H1 (cell line): ENCODE results near the gene UNC80. TPM values are rescaled to one million over a fixed set of nuclear protein-coding genes. Genes with fewer than 3 reads are reported as not detected.

Experiments used
- CTCF ChIA-PET: fragments of 300-600 bp; sonication (Branson Sonifier 250); formaldehyde crosslinking; loops from one replicate; lab custom pipeline; 2021; ENCODE audit not compliant: partially characterized antibody; lab: Charles Lee
- POLR2A ChIA-PET: fragments of 300-600 bp; sonication (Branson Sonifier 250); formaldehyde crosslinking; loops from one replicate; lab custom pipeline; 2021; ENCODE audit warnings: inconsistent platforms; ENCODE audit not compliant: partially characterized antibody; lab: Charles Lee
- DNase-seq, 2 experiments: peaks; one replicate each; pipeline versions ENCODE4 v3.0.0 to v3.0.0-alpha.2; 2010 to 2022; ENCODE audit warnings: low spot score in 2 of 2, low read depth in 1 of 2, mixed read lengths in 1 of 2
- FAIRE-seq: peaks from 2 replicates; lab custom pipeline; 2011; peaks lifted over from hg19 to GRCh38; lab: Jason Lieb, UNC
- H2AFZ ChIP-seq: 2 replicates; pipeline ENCODE4 v1.8.1; 2012; ENCODE audit warnings: low read length, inconsistent platforms
- H2AK5ac ChIP-seq: 2 replicates; pipeline ENCODE4 v1.6.1; 2013; ENCODE audit warnings: low read depth, low read length
- H2BK120ac ChIP-seq: replicated peaks from 2 replicates; pipeline ENCODE3; 2013; ENCODE audit warnings: low read depth, low read length, inconsistent platforms
- H2BK12ac ChIP-seq: 2 replicates; pipeline ENCODE4 v1.6.1; 2013; ENCODE audit warnings: low read depth, low read length
- H2BK15ac ChIP-seq: 2 replicates; pipeline ENCODE4 v1.6.1; 2013; ENCODE audit warnings: low read length
- H2BK20ac ChIP-seq: 2 replicates; pipeline ENCODE4 v1.6.1; 2013; ENCODE audit warnings: low read length
- H2BK5ac ChIP-seq: 2 replicates; pipeline ENCODE4 v1.6.1; 2013; ENCODE audit warnings: low read depth, low read length
- H3K14ac ChIP-seq: 2 replicates; pipeline ENCODE4 v1.6.1; 2013; ENCODE audit warnings: inconsistent platforms; ENCODE audit not compliant: insufficient read length
- H3K18ac ChIP-seq: 2 replicates; pipeline ENCODE4 v1.6.1; 2013; ENCODE audit warnings: low read length; ENCODE audit errors: extremely low read depth
- H3K23ac ChIP-seq: 2 replicates; pipeline ENCODE4 v1.6.1; 2013; ENCODE audit warnings: inconsistent platforms; ENCODE audit not compliant: insufficient read length
- H3K23me2 ChIP-seq: 2 replicates; pipeline ENCODE4 v1.6.1; 2013; ENCODE audit warnings: low read depth, low read length
- H3K27ac ChIP-seq: 2 replicates; pipeline ENCODE4 v1.6.1; 2011; ENCODE audit warnings: low read depth, low read length, inconsistent platforms
- H3K27me3 ChIP-seq, 4 experiments: replicated peaks in 1 of 4; 1 replicate in 1 of 4; 2 replicates in 3 of 4; pipeline versions ENCODE4 v1.6.1 to v1.8.1; 2011 to 2013; ENCODE audit warnings: low read length in 3 of 4, mild to moderate bottlenecking in 3 of 4, inconsistent platforms in 2 of 4, mixed read lengths in 2 of 4, moderate library complexity in 1 of 4; ENCODE audit not compliant: control insufficient read depth in 3 of 4, insufficient read depth in 3 of 4; ENCODE audit errors: extremely low read depth in 1 of 4
- H3K36me3 ChIP-seq, 4 experiments: 2 replicates each; pipeline versions ENCODE4 v1.6.1 to v1.8.1; 2011 to 2013; ENCODE audit warnings: mild to moderate bottlenecking in 4 of 4, low read length in 3 of 4, moderate library complexity in 2 of 4, control low read depth in 1 of 4, inconsistent platforms in 1 of 4; ENCODE audit not compliant: insufficient read depth in 4 of 4, control insufficient read depth in 2 of 4
- H3K4ac ChIP-seq: replicated peaks from 2 replicates; pipeline ENCODE3; 2013; ENCODE audit warnings: low read length, low read depth, mixed read lengths, inconsistent platforms; ENCODE audit not compliant: insufficient read length
- H3K4me1 ChIP-seq, 4 experiments: replicated peaks in 1 of 4; 1 replicate in 1 of 4; 2 replicates in 3 of 4; pipeline versions ENCODE4 v1.6.1 to v1.8.1; 2011 to 2013; ENCODE audit warnings: low read length in 3 of 4, inconsistent platforms in 2 of 4, mixed read lengths in 1 of 4; ENCODE audit not compliant: insufficient read depth in 4 of 4, control insufficient read depth in 3 of 4
- H3K4me2 ChIP-seq, 2 experiments: 2 replicates each; pipeline versions ENCODE4 v1.6.1 to v1.8.1; 2011 to 2013; ENCODE audit warnings: low read depth in 2 of 2, low read length in 2 of 2, control low read depth in 1 of 2, inconsistent platforms in 1 of 2, mild to moderate bottlenecking in 1 of 2; ENCODE audit not compliant: insufficient read depth in 1 of 2
- H3K4me3 ChIP-seq, 4 experiments: fragments of 200-600, 300-600 bp in 1 of 4; sonication (generic), shearing (Covaris generic), sonication (Bioruptor Twin) in 1 of 4; 2 replicates each; pipeline versions ENCODE4 v1.5.1 to v1.8.1; 2011 to 2016; ENCODE audit warnings: low read length in 4 of 4, low read depth in 3 of 4, control low read depth in 2 of 4, inconsistent platforms in 2 of 4, mild to moderate bottlenecking in 2 of 4, mixed read lengths in 1 of 4, moderate library complexity in 1 of 4; ENCODE audit not compliant: insufficient read depth in 2 of 4; ENCODE audit errors: extremely low read depth in 1 of 4
- H3K56ac ChIP-seq: replicated peaks from 2 replicates; pipeline ENCODE3; 2013; ENCODE audit warnings: low read depth, mild to moderate bottlenecking, mixed read lengths, low read length, inconsistent platforms; ENCODE audit not compliant: insufficient read length
- H3K79me1 ChIP-seq: 2 replicates; pipeline ENCODE4 v1.6.1; 2013; ENCODE audit warnings: low read depth, low read length, control low read depth
- H3K79me2 ChIP-seq, 2 experiments: 2 replicates each; pipeline versions ENCODE4 v1.6.1 to v1.8.1; 2012 to 2013; ENCODE audit warnings: low read length in 2 of 2, mild to moderate bottlenecking in 2 of 2, inconsistent platforms in 1 of 2; ENCODE audit not compliant: insufficient read depth in 2 of 2, control insufficient read depth in 1 of 2
- H3K9ac ChIP-seq, 4 experiments: replicated peaks in 1 of 4; 1 replicate in 1 of 4; 2 replicates in 3 of 4; pipeline versions ENCODE4 v1.6.1 to v1.8.1; 2011 to 2013; ENCODE audit warnings: low read depth in 3 of 4, low read length in 3 of 4, control low read depth in 2 of 4, mild to moderate bottlenecking in 2 of 4, moderate library complexity in 2 of 4, inconsistent platforms in 1 of 4; ENCODE audit errors: extremely low read depth in 1 of 4
- H3K9me3 ChIP-seq, 2 experiments: 2 replicates each; pipeline versions ENCODE4 v1.6.1 to v1.8.1; 2012 to 2013; ENCODE audit warnings: mild to moderate bottlenecking in 2 of 2, moderate library complexity in 2 of 2, control low read depth in 1 of 2, inconsistent platforms in 1 of 2, low read depth in 1 of 2, low read length in 1 of 2, mixed read lengths in 1 of 2; ENCODE audit not compliant: insufficient read depth in 2 of 2
- H4K20me1 ChIP-seq, 2 experiments: replicated peaks in 1 of 2; 2 replicates each; pipeline versions ENCODE3 to v1.8.1; 2011 to 2013; ENCODE audit warnings: inconsistent platforms in 2 of 2, low read length in 2 of 2, mild to moderate bottlenecking in 1 of 2; ENCODE audit not compliant: insufficient read depth in 2 of 2, control insufficient read depth in 1 of 2
- H4K5ac ChIP-seq: 2 replicates; pipeline ENCODE4 v1.6.1; 2013; ENCODE audit warnings: low read length, low read depth, mixed read lengths, inconsistent platforms; ENCODE audit not compliant: insufficient read length
- H4K8ac ChIP-seq: 2 replicates; pipeline ENCODE4 v1.8.0; 2013; ENCODE audit warnings: mild to moderate bottlenecking, moderate library complexity, low read length, inconsistent platforms; ENCODE audit not compliant: insufficient read depth; ENCODE audit errors: extremely low read depth
- H4K91ac ChIP-seq: replicated peaks from 2 replicates; pipeline ENCODE3; 2013; ENCODE audit warnings: low read length, mixed read lengths, inconsistent platforms; ENCODE audit not compliant: insufficient read length
- HDAC6 ChIP-seq: IDR thresholded peaks from one replicate; pipeline ENCODE4 v1.7.1; 2012; ENCODE audit warnings: low read depth, mild to moderate bottlenecking, inconsistent platforms, low read length, moderate library complexity
- TEAD4 ChIP-seq: IDR thresholded peaks from 2 replicates; pipeline ENCODE4 v1.6.1; 2012; ENCODE audit warnings: low read depth, low read length, inconsistent platforms, mixed read lengths
- WGBS, 2 experiments: shearing (Covaris generic) in 1 of 2; methylation state at CpG; one replicate each; pipeline versions ENCODE4 v1.1.6 to v1.1.7; 2013 to 2015; ENCODE audit warnings: low lambda C conversion rate in 2 of 2, mixed read lengths in 2 of 2, inconsistent platforms in 1 of 2, low coverage in 1 of 2, missing lambda C conversion rate in 1 of 2; ENCODE audit not compliant: insufficient replicate concordance in 2 of 2, insufficient coverage in 1 of 2, insufficient read length in 1 of 2; ENCODE audit errors: extremely low coverage in 1 of 2, missing lambda C conversion rate in 1 of 2; 5-methylcytosine and 5-hydroxymethylcytosine counted together
- polyA plus RNA-seq, 7 experiments: library from polyadenylated mRNA; depleted of rRNA in 3 of 7; stranded (reverse) in 5 of 7; unstranded in 2 of 7; fragments of >200 nt in 5 of 7; fragments of 200-250 nt in 2 of 7; gene quantifications; 1 replicate in 5 of 7; 2 replicates in 1 of 7; 4 replicates in 1 of 7; pipeline versions ENCODE4 v1.2.1 to v1.2.3, GENCODE V29; 2011 to 2013; ENCODE audit warnings: missing spikeins in 2 of 7, mixed read lengths in 2 of 7
- total RNA-seq: library from RNA; stranded (reverse); fragmentation: NEBNext Ultra II Directional; extraction: Animal tissue kit (Norgen Biotek cat#: 25700); gene quantifications from 2 replicates; pipeline ENCODE4 v1.2.1, GENCODE V29; 2021

UNC80 gene
- total and polyA plus RNA-seq, 2 of the 8 experiments (the other 6 are each of a cell fraction or from before 2014, with no cell fraction given), result 0.53 to 0.56 TPM

GRCh38 chr2:209834767-209835166 lies 63.1 kb downstream of the UNC80 start:
- peak; percentile 52 for FAIRE-seq
- no peak overlapping the region for H3K4ac ChIP-seq
- no peaks in the 10 kb centered on the region for H3K23me2 ChIP-seq
- no peak overlapping the region for H3K23ac ChIP-seq
- no peak overlapping the region for H3K4me3 ChIP-seq
- no peak overlapping the region for H2BK120ac ChIP-seq
- no peak overlapping the region for H3K9ac ChIP-seq
- no peak overlapping the region for H4K5ac ChIP-seq
- H2AFZ ChIP-seq, result 0 out of 2 replicates have a peak overlapping the region, but pooled peaks have one; percentile 58
- H3K79me1 ChIP-seq, result no peaks in the 10 kb centered on the region
- H2BK20ac ChIP-seq, result no peak overlapping the region
- no peaks in the 10 kb centered on the region for H3K79me2 ChIP-seq
- no peak overlapping the region for H2AK5ac ChIP-seq
- H3K4me1 ChIP-seq, result peaks cover 0 to 6% (median 1%) of the 10 kb centered on the region in 4 experiments; a peak in 3 of 7 replicates
- no peak for DNase-seq
- no peaks in the 10 kb centered on the region for H4K20me1 ChIP-seq
- no peaks in the 10 kb centered on the region for H3K36me3 ChIP-seq
- H2BK15ac ChIP-seq, result no peak overlapping the region
- ChIA-PET POLR2A (no interaction called here), CTCF (interaction anchor here (1.1 to 2.3 kb wide), 3 partner anchors 14 to 255 kb away, joined by 3 to 8 read pairs (median 3); no protein-coding TSS in a partner anchor)
- H2BK12ac ChIP-seq, result no peak overlapping the region
- H4K8ac ChIP-seq, result no peak overlapping the region
- no peaks in the 10 kb centered on the region for H3K9me3 ChIP-seq
- H2BK5ac ChIP-seq, result no peak overlapping the region
- H3K56ac ChIP-seq, result no peak overlapping the region
- H4K91ac ChIP-seq, result no peak overlapping the region
- H3K4me2 ChIP-seq, result no peak overlapping the region
- TF ChIP-seq TEAD4 (peak; percentile 50; the same call in 1 of the 2 replicates), HDAC6 (no peak)
- WGBS, 2 experiments, result 82% methylated on average over 5 of the region's 5 CpGs; no CpG with 5 or more reads in 1 of the 2 experiments
- no peak overlapping the region for H3K14ac ChIP-seq
- no peak overlapping the region for H3K18ac ChIP-seq
- H3K27ac ChIP-seq, result no peak overlapping the region
- no peaks in the 10 kb centered on the region for H3K27me3 ChIP-seq
